TTC549 (cell line): ENCODE measurements around the gene RS1.

Experiments used
- FAIRE-seq: peaks from 2 replicates; lab custom pipeline; 2012; peaks lifted over from hg19 to GRCh38; lab: Jason Lieb, UNC

RS1 gene

DNA sequence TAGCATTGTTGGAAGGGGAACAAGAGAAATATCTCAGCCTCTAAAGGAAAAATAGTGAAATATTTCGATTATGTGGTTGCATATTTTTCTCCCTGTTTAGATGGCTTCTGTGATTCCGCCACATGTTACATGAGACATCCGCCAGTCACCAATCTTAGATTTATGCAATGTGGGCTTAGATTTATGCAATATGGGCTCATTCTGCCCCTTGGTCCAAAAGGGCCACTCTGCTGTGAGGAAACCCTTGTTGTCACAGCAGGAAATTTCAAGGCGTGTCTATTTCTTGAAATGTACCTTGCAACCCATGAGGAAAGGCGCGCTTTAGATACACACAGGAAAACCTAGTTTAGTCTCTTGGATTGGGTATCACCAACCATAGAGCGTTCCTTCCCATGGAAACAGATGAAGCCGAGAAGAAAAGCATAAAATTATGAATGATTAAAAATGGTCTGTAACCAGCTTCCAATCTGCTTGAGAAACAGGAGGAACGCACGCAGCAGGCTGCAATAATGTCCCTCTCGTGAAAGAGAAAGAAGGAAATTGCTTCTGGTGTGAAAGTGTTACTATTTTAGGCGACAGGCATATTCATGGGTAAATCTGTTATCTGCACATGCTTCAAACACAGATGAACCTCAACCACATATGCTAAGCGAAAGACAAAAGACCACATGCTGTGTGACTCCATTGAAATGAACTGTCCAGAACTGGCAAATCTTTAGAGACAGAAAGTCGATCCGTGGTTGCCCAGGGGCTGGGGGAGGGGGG is 3.7 kb downstream of the RS1 start:
- no peak for FAIRE-seq

DNA sequence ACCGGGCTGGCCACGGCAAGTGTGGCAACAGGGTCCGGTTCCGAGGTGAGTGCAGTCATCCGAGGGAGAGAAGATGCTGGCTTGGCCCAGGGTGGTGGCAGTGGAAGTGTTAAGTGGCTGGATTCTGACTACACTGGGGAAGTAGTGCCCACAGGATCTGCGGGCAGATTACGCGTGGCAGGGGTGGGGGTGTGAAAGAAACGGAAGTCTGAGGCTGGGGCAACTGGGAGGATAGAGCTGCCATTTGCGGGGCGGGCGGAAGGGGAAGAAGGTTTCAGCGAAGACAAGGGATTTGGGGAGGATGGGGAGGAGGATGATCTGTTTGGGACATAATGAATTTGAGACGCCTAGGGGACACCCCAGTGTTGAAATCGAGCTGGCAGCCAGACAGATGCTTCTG is 5.3 kb downstream of the RS1 start:
- no peak for FAIRE-seq

DNA sequence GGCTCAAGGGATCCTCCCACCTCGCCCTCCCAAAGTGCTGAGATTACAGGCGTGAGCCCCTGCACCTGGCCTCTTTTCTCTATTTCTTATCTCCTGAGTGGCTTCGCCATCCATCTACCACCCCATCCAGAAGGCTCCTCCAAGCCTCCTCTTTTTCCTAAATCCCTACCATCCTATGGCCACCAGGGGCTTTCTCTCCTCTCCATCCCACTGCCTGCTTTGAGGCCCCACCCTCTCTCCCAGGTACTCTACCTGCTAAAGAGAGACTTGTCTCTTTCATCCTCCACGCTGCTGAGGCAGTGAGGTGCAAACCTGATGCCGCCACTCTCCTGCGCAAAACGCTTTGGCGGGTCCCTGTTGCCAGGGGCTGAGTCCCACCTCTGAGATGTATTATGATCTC is 7.0 kb downstream of the RS1 start:
- no peak for FAIRE-seq

DNA sequence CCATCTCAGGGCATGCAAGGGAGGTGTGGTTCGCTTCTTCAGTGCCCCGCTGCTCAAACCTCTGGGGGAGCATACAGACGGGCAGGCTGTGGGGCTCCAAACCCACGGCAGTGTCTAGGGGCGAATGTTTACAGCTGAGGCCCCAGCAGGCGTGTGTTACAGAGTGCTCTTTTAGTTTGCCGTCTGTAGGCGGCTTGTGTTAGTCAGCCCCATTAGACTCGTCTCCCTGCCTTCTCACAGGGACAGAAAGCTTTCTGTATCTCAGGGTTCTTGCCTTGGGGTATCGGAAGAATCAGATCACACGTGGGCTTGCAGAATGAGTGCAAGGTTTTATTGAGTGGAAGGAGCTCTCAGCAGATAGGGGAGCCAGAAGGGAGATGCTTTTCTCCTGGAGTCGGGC is 10.6 kb downstream of the RS1 start:
- FAIRE-seq: no peak

DNA sequence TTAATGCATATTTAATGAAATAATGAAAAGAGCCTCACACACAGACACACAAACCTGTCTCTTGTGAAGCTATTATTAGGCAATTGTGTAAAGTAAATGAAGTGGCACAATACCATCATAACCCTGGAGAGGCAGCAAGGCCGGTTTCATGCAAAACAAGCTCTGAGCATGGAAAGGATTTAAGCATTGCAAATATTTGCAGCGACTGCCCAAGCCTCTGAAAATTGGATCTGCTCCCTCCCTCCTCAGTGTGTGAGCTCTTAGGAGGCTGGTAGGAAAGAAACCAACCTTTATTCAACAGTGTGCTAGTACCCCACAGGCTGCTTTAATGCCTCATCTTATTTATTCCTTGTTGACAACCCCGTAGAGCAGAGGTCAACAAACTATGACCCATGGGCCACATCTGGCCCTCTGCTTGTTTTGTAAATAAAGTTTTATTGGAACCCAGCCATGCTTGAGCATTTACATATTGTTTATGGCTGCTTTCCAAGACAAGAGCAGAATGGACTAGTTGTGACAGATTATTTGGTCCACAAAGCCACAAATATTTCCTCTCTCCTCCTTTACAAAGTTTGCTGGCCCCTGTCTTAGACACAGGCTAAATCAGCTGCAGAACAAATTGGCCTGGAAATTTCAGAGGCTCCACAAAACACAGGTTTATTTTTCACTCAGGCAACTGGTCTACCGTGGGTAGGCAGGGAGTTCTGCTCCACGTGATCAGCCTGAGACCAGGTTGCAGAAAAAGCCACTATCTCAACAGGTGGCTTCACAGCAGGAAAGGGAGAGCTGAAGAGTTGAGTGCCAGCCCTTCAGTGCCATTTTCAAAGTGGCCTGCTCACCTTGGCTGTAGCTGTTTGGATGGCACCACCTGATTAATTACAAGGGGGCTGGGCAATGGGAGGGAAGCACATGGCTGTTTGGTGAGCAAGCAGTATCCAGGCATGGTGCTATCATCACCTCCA is 16.8 kb downstream of the RS1 start:
- no peak for FAIRE-seq

DNA sequence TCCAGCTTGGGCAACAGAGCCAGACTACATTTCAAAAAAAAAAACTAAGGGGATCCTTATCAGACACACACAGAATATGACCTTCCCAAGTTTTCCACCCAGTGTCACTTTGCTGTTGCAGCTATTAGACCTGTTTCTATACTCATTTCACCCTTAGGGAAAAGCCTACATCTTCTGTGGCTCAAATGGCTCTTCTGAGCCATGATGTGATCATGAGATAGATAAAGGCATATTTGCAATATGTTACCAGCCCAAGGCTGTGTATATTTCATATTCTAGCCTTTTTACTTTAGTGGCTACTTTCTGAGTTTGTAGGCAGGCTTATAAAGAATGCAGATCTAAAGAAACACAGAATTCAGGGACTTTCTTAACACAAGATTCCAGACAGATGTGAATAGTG is 19.3 kb downstream of the RS1 start:
- FAIRE-seq: no peak

DNA sequence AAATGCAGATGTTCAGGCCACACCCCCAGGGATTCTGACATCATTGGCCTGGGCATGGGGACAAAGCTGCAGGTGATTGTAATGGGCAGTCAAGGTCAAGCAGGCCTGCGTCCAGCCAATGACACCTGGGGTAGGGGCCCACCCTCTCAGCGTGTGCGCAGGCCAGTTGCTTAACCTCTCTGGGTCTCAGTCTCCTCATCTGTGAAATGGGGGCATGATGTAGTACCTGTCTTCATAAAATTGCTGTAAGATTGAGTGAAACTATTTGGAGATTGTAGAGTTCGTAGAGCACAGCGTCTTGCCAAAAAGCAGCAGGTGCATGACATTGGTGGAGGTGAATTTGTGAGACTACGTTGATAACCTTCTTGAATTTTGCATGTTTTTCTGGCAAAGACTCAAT is 21.2 kb downstream of the RS1 start:
- FAIRE-seq: no peak

DNA sequence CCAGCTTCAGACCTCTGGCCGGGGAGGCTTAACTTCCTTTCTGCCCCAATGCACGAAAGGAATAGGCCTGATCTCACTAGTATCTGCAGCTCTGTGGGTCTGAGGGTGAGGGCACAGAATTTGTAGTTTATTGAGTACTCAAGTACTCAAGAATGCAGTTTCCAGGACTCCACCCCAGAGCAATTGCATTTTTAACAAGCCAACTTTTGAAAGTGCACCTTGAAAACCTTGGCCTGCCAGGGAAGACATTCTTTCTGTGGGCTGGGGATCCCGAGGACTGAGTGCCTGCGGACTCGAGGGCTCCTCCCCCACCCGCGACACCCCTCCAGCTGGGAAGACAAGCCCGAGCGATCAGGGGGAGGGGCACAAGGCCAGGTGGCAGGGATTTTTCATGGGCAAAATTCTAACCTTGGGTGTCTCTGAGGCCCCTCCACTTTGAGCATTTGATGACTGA is 22.4 kb downstream of the RS1 start:
- FAIRE-seq: no peak

DNA sequence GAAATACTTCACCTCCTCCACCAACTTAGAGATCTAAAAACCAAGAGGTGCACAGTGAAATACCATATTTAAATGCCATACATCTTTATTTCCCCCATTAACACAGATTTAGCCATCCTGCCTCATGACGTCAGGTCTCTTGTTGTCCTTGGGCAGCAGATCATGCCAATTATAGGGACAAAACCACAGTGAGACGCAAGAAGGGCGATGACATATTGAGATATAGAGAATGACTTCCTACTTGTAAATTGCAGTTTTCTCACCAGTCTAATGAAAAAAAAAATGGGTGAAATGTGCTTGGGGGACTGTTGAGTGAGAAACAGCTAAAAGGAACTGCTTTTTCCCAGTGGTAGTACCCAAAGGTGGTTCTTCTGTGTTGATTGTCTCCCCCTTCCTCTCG is 24.3 kb downstream of the RS1 start:
- no peak for FAIRE-seq

DNA sequence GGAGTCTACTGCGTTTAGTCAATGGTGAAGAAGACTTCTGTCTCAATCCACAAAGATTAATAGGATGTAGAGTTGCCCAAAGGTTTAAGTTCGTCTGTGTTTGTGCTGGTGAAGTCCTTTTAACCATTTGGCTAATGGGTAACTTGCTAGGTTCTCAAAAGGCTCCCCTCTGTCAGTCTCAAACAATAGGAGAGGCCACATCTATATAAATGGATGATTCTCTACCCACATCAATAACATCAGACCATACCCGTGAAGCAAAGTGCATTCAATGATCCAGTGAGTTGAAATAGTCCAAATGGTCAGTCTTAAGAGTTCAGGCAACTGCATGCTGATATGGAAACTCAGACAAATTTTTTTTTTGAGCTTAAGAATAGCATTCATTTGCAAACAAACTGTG is 28.1 kb downstream of the RS1 start:
- FAIRE-seq: no peak

DNA sequence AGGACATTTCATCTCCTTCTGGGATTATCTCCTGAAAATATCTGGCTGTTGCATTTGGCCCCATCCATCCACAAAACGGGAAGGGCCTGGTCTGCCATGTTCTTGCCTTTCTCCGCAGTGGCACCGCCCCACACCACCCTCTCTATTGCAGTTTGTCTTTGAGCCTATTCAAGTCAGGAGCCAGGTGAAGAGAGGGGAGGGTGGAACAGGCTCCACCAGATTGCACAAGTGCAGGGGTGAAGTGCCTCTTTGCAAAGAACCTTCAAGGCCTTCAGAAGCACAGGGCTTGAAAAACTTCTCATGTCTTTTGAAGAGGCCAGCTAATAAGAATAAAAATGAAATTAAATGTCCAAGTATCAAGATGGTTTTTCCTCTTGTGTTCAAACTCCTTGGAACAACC is 28.7 kb downstream of the RS1 start:
- FAIRE-seq: no peak

DNA sequence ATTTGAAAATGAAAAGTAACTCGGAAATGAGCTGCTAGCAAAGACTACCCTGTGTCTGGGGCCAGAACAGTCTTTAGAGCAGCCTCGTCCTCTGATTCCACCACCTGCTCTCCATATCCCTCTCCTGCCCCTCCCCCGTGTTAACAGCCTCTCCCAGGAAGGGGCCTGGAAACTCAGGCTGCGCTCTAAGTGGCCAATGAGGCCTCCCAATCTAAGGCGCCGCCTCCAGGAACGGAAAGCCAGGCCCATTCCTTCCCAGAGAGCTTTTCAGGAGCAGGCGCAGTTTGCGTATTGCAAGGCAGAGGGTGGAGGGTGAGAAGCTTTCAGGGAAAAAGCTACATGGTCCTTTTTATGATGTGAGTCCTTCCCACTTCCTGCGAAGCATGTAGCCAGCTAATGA is 31.2 kb downstream of the RS1 start:
- no peak for FAIRE-seq

DNA sequence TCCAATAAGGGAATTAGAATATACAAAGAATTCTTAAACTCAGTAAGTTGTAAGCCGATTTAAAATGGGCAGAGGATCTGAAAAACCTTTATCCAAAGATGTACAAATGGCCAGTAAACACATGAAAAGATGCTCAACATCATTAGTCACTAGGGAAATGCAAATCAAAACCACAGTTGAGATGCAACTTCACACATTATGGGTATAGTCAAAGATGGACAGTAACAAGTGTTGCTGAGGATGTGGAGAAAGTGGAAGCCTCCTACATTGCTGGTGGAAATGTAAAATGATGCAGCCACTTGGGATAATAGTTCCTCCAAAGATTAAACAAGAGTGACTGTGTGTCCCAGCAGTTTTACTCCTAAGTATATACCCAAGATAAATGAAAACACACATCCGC is 32.6 kb downstream of the RS1 start:
- no peak for FAIRE-seq

DNA sequence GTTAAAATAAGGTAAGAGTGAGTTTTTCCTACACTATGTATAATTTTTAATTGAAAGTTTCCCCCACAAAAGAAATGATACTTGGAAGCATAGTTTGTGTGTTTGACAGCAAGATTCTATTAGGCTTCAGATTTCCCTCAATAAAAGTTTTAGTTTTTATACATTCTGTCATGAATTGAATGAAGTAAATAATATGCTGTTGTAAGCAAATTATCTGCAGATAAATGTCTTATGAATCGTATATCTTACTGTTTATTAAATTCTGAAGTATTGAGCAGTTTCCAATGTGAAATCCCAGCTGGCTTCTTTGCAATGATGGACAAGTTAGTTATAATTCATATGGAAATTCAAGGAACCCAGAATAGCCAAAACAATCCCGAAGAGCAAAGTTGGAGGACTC is 33.5 kb downstream of the RS1 start:
- FAIRE-seq: no peak

DNA sequence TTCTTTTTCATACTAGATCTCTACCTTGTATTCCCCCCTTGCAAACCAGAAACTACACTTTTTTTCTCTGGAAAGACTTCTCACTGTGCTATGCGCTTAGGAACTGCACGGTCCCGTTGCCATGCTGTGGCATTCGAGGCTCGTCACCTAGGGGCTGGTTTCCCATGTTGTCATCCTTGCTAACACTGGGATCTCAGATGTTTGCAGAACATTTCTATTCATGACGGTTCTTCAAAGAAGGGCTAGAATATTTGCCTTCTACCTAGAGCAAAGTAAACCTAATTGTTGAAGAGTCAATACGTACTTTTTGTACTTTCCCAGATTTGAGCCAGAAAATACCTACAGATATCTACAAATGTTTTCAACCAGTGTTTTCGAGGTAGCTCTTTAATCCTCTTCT is 41.0 kb downstream of the RS1 start:
- FAIRE-seq: no peak

DNA sequence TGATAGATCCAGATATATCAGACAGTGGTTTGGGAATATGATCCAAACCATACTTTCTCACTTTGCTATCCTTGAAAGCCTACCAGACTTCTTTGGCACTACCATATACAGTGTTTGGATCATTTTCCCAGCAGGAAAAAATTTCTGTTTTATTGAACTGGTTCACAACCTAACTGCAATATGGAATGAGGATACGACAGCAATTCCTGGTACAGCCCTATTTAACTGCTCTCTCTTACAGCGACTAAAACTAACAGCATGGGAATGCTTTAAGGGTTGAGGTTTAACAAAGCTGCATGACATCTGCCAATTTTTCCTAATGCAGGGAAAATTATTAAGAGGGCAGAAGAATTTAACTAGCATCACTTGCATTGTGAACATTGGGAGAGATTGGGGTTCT is 47.3 kb downstream of the RS1 start:
- FAIRE-seq: no peak

DNA sequence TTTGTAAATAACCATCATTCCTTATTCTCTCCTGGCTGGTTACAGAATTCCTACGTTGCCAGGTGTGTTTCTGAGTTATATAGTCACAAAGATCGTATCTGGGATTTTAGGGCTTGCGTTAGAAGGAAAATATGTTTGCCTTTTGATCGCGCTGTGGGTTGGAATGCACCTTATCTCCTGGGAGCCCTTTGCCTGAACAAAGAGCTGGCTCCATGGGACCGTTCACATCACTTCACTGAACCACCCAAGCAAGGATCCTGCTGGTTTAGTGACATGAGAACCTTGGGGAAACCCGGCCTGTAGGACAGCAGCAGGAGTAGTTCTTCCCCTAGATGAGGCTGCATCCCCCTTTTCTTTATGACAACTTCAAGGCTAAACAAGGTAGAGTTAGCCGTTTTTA is 51.6 kb downstream of the RS1 start:
- FAIRE-seq: no peak

DNA sequence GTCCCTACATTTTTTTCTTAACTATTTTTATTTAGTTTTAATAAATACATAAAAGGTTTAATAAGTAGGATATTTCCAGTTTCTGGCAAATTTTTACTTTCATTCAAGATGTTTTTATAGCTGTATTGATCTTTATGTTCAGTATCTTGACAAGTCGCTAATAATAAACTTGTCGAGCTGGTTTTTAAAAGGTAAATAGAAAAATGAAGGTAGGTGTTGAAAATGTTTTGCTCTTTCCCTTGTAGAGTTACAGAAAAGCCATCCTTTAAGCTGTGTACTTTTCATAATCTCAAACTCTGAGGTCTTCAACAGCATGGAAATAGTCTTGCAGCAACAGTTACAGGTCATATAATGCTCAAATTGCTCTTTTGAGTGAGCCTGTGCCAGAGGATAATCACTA is 52.6 kb downstream of the RS1 start:
- FAIRE-seq: no peak

DNA sequence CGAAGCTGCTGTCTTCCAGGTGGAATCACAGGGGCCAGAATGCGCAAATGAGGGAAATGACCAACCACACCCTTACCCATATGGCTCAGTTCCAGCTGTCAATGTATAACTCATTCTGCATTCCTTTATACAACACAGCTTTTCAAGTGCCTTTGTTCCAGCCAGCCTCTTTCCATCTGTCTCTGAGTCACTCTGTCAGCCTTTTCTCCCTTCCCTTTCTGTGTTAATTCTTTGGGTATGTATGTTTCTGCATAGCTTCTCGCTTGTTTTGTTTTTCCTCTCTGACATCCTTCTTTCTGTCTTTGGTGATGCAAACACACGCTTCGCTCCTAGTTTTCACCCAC is 54.5 kb downstream of the RS1 start:
- FAIRE-seq: no peak

DNA sequence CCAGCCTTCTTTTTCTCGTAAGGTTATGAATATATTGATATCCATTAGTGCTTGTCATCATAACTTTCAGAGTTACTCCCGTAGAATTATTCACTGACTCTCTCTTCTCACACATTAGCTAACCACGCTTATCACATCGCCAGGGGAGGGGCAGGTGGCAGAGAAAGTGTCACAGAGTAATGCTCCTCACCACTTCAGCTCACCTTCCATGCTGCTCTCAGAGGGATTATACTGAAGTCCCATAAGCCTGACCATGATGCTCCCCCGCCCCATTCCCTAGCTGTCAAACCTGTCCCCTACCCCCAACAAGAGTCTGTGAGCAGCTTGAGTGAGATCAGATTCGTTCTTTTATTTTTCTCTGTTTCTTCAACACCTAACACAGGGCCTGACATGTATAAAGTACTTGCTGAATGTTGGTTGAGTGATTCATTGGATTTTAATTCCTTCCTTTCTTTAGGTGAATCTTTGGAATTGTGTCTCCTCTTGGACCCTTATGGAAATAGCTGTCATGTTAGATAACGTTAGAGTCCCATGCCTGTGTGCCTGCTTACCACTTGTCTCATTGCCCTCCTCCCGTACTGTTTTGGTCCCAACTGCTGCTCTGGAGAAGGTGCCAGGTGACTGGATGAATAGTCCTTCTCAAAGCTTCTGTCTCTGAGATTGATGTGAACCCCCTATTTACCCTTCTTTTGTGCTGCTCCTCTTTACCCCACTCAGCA is 55.1 kb downstream of the RS1 start:
- no peak for FAIRE-seq

DNA sequence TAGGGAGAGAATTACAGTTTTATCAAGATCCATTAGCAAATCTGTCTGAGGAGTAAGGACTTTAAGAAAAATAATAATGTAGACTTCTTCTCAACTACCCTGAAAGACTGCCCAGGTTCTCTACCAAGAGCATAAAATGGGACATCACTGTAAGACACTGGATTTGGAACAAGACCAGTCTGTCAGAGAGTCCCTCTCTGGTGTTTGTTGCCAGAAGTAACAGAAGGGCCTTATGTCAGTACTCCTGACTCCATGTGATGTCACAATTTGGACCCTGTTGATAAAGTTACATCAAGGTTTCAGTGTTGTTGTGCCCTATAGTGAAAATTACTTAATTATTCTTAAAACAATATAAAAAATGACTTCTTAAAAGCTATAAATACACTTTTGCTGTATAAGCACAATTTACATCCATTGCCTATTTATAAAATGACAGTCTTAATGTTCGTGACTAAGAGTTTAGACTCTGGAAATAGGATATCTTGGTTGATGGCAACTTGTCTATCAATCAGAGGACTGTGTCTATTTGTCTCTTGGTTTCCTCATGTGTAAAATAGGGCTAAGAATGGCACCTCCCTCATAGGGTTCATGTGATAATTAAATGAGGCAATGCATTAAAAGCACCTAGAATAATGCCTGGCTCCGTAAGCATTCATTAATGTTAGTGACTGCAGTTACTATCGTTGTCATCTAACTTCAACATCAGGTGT is 57.8 kb downstream of the RS1 start:
- no peak for FAIRE-seq

DNA sequence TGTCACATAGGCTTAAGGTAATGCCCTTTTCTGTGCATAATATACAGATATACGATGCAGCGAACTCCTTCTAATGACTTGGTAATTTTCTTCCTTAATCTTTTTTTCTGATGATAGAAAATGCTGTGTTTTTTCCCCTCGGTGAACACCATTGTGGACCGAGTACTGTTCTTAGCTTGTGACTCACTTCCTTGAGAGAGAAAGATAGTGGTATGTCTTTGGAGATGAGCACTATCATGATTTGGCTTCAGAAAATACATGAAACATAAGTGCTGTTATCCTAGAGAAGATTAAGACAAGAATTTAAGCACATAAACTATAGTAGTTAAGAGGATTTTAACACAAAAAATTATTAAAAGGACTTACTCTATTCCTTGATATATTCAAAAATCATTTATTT is 63.9 kb downstream of the RS1 start:
- no peak for FAIRE-seq
